ENCODE measurements around the gene GRHL1.
"Not testable (repeated sequence)": the region's sequence is repeated elsewhere in the genome, so short reads cannot be mapped to it uniquely, and the experiment has no call there.

Gene GRHL1

GRCh38 chr2:10012366-10012962 is 61.0 kb downstream of the GRHL1 start:
- DNase-seq = not testable (repeated sequence)

GRCh38 chr2:10012963-10013461 is 61.5 kb downstream of the GRHL1 start:
- no peak for DNase-seq

DNA sequence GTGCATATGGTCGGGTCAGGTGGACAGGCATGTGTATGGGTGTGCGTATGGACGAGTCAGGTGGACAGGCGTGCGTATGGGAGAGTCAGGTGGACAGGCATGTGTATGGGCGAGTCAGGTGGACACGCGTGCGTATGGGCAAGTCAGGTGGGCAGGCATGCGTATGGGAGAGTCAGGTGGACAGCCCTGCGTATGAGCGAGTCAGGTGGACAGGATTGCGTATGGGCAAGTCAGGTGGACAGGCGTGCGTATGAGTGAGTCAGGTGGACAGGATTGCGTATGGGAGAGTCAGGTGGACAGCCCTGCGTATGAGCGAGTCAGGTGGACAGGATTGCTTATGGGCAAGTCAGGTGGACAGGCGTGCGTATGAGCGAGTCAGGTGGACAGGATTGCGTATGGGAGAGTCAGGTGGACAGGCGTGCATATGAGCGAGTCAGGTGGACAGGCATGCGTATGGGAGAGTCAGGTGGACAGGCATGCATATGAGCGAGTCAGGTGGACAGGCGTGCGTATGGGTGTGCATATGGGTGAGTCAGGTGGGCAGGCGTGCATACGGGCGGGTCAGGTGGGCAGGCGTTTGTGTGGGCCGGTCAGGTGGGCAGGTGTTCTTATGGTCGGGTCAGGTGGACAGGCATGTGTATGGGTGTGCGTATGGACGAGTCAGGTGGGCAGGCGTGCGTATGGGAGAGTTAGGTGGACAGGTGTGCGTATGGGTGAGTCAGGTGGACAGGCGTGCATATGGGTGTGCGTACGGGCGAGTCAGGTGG is 62.3 kb downstream of the GRHL1 start:
- not testable (repeated sequence) for DNase-seq

- no peak for DNase-seq
Observed at GRCh38 chr2:10014418-10015190, 63.1 kb downstream of the GRHL1 start.

DNA sequence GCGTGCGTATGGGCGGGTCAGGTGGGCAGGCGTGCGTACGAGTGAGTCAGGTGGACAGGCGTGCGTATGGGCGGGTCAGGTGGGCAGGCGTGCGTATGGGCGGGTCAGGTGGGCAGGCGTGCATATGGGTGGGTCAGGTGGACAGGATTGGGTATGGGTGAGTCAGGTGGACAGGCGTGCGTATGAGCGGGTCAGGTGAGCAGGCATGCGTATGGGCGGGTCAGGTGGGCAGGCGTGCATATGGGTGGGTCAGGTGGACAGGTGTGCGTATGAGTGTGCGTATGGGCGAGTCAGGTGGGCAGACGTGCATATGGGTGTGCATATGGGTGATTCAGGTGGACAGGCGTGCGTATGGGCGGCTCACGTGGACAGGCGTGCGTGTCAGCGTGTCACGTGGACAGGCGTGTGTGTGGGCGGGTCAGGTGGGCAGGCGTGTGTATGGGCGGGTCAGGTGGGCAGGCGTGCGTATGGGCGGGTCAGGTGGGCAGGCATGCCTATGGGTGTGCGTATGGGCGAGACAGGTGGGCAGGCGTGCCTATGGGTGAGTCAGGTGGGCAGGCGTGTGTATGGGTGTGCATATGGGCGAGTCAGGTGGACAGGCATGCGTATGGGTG is 64.0 kb downstream of the GRHL1 start:
- DNase-seq = not testable (repeated sequence)

- no peak for DNase-seq
Observed at GRCh38 chr2:10016001-10016801, 64.7 kb downstream of the GRHL1 start.

GRCh38 chr2:10016802-10017258 is 65.3 kb downstream of the GRHL1 start:
- DNase-seq = no peak

DNA sequence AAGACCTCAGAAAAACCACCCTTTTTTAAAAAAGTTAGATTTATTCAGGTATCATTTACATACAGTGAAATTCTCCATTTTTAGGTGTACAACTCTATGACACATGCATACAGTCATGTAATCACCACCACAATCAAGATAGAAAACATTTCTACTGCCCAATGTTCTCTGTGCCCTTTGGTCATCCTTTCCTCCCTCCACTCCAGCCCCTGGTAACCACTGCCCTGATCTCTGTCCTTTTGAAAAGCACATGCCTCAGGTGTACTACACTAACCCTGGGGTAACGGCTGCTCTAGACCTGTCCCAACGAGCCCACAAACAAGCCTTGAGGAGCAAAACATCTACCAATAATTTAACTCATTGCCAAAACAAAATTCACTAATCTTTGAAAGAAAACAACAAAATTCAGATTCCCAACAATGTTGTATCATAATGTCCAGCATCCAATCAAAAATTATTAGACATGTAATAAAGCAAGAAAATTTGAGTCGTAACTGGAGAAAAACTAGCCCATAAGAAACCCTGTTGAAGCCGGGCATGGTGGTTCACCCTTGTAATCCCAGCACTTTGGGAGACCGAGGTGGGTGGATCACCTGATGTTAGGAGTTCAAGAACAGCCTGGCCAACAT is 65.9 kb downstream of the GRHL1 start:
- no peak for DNase-seq

GRCh38 chr2:10019174-10019573 is 67.7 kb downstream of the GRHL1 start:
- no peak for DNase-seq

DNA sequence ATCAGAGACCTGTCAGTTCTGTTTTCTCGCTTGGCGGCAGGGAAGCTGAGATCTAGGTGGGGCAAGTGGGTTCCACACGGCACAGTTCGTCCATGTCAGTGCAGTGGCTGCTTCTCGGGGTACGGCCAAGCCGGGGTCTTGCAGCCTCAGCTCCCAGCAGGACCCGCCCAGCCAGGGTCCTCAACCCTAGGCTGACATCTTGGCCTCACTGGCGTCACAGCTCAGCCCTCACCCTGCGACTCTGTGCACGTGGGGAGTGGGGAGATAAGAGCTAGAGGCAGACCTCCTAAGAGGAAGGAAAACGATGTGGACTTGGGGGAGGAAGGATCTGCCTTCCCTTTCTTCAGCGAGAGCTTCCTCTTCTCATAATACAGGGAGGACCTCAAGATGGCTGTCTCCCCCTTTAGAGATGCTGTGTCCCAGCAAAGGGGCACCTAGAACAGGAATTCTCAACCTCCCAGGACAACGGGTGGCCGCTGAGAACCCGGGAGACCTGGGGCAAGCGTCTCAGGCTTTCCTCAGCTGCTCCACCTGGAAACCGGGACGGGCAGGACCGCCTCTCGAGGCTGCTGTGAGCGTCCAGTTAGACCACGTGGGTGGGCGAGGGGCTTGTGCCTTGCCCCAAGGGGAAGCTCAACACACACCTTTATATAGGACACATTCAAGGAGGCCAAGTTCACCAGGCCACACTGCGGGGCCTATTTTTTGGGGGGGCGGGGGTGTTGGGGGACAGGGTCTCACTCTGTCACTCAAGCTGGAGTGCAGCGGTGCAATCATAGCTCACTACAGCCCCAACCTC is 68.3 kb downstream of the GRHL1 start:
- no peak for DNase-seq

GRCh38 chr2:10022041-10022421 is 70.5 kb downstream of the GRHL1 start:
- DNase-seq = no peak

- no peak for DNase-seq
Observed at GRCh38 chr2:10022445-10022844, 71.0 kb downstream of the GRHL1 start.

- no peak for DNase-seq
Observed at GRCh38 chr2:10022966-10023662, 71.6 kb downstream of the GRHL1 start.

GRCh38 chr2:10026940-10027569 is 75.6 kb downstream of the GRHL1 start:
- no peak for DNase-seq

GRCh38 chr2:10027660-10028330 is 76.3 kb downstream of the GRHL1 start:
- no peak for DNase-seq

- no peak for DNase-seq
Observed at GRCh38 chr2:10028407-10028987, 77.0 kb downstream of the GRHL1 start.

GRCh38 chr2:10028988-10029874 is 77.7 kb downstream of the GRHL1 start:
- peak; percentile 67 for DNase-seq

- no peak for DNase-seq
Observed at GRCh38 chr2:10029875-10030223, 78.4 kb downstream of the GRHL1 start.

Measured in femur (tissue), 1 donor.